Breast epithelium (tissue), 3 donors: Measurements from ENCODE around the gene PANK2. TPM values are rescaled to one million over a fixed set of nuclear protein-coding genes. Genes with fewer than 3 reads are reported as not detected.

Experiments used
- total RNA-seq, 3 donors: library from RNA; depleted of rRNA; stranded (reverse); fragments of >200 nt; gene quantifications; one replicate each; pipeline ENCODE4 v1.1.0, GENCODE V29; 2016

PANK2 gene
- total RNA-seq, 3 donors from 2014 or later, result 38.2 to 40.1 (median 38.7) TPM

Other genes with a start within 250 kb of the PANK2 start
- not detected for gene GFRA4, start 226.0 kb upstream of the PANK2 start, total RNA-seq
- 10 to 100 TPM; 29.4 to 39.5 (median 37.4) TPM for gene ADAM33, start 207.4 kb upstream of the PANK2 start, total RNA-seq
- 10 to 100 TPM in 1 of 3 donors, 1 to 10 TPM in 2; 2.0 to 32.0 (median 6.9) TPM for gene SIGLEC1, start 176.8 kb upstream of the PANK2 start, total RNA-seq
- gene HSPA12B, start 156.7 kb upstream of the PANK2 start, total RNA-seq, result 10 to 100 TPM in 1 of 3 donors, 1 to 10 TPM in 2; 7.0 to 25.2 (median 9.3) TPM
- 10 to 100 TPM; 12.3 to 29.3 (median 15.7) TPM for gene ADISSP, start 121.6 kb upstream of the PANK2 start, total RNA-seq
- under 1 TPM in 2 of 3 donors, not detected in 1; 0.33 to 0.88 TPM for gene SPEF1, start 107.9 kb upstream of the PANK2 start, total RNA-seq
- gene CENPB, start 102.6 kb upstream of the PANK2 start, total RNA-seq, result 10 to 100 TPM; 55.5 to 69.8 (median 68.2) TPM
- 10 to 100 TPM; 18.1 to 25.0 (median 22.0) TPM for gene CDC25B, start 93.1 kb upstream of the PANK2 start, total RNA-seq
- gene AP5S1, start 68.8 kb upstream of the PANK2 start, total RNA-seq, result 10 to 100 TPM; 11.1 to 13.8 (median 11.8) TPM
- 10 to 100 TPM; 23.3 to 32.3 (median 24.6) TPM for gene MAVS, start 42.6 kb upstream of the PANK2 start, total RNA-seq
- 10 to 100 TPM in 2 of 3 donors, 1 to 10 TPM in 1; 8.8 to 27.2 (median 22.0) TPM for gene RNF24, start 126.2 kb downstream of the PANK2 start, total RNA-seq